Bronchial epithelial cell (primary cell): ENCODE measurements around the gene OXA1L. TPM values are rescaled to one million over a fixed set of nuclear protein-coding genes. Genes with fewer than 3 reads are reported as not detected.
A peak's percentile ranks its signal among the peaks of the same experiment; 100 is the strongest.

Experiments
- DNase-seq: peaks from one replicate; pipeline ENCODE4 v3.0.0-alpha.2; 2010; ENCODE audit warnings: low read depth
- FAIRE-seq: peaks from 2 replicates; lab custom pipeline; 2011; peaks lifted over from hg19 to GRCh38; lab: Jason Lieb, UNC
- H3K27me3 ChIP-seq: 2 replicates; pipeline ENCODE4 v1.5.1; 2011; ENCODE audit warnings: low read length; ENCODE audit not compliant: control insufficient read depth, insufficient read depth
- H3K36me3 ChIP-seq: 2 replicates; pipeline ENCODE4 v1.5.1; 2011; ENCODE audit warnings: low read length; ENCODE audit not compliant: control insufficient read depth, insufficient read depth
- H3K4me3 ChIP-seq: 2 replicates; pipeline ENCODE4 v1.5.1; 2011; ENCODE audit warnings: mild to moderate bottlenecking, low read depth, low read length, control low read depth
- total RNA-seq: library from RNA; depleted of rRNA; stranded (reverse); fragments of >200 nt; gene quantifications from 2 replicates; pipeline ENCODE4 v1.2.1, GENCODE V29; 2014
- TF ChIP-seq, protein P1 (sequence below): IDR thresholded peaks from 2 replicates; pipeline ENCODE4 v1.5.1; 2011; ENCODE audit warnings: mild to moderate bottlenecking, moderate library complexity, low read length, control low read depth, inconsistent platforms; ENCODE audit not compliant: insufficient read depth, severe bottlenecking

OXA1L gene
- total RNA-seq, 1 donor from 2014 or later, result 29.2 TPM

DNA sequence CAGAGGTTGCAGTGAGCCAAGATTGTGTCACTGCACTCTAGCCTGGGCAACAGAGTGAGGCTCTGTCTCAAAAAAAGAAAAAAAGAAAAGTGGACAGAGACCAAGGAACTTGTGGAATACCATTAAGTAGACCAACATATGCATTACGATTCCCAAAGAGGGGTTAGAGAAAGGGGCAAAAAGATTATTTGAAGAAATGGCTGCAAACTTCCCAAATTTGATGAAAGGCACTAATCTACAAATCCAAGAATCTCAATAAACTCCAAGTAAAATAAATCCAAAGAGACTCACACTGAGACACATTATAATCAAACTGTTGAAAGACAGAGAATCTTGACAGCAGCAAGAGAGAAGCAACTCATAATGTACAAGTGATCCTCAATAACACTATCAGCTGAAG is 4.8 kb upstream of the OXA1L start:
- no peak overlapping the region for H3K4me3 ChIP-seq
- no peaks in the 10 kb centered on the region for H3K27me3 ChIP-seq
- TF ChIP-seq, protein P1, sequence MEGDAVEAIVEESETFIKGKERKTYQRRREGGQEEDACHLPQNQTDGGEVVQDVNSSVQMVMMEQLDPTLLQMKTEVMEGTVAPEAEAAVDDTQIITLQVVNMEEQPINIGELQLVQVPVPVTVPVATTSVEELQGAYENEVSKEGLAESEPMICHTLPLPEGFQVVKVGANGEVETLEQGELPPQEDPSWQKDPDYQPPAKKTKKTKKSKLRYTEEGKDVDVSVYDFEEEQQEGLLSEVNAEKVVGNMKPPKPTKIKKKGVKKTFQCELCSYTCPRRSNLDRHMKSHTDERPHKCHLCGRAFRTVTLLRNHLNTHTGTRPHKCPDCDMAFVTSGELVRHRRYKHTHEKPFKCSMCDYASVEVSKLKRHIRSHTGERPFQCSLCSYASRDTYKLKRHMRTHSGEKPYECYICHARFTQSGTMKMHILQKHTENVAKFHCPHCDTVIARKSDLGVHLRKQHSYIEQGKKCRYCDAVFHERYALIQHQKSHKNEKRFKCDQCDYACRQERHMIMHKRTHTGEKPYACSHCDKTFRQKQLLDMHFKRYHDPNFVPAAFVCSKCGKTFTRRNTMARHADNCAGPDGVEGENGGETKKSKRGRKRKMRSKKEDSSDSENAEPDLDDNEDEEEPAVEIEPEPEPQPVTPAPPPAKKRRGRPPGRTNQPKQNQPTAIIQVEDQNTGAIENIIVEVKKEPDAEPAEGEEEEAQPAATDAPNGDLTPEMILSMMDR, result no peak
- H3K36me3 ChIP-seq, result no peaks in the 10 kb centered on the region
- no peak for DNase-seq
- FAIRE-seq, result no peak

DNA sequence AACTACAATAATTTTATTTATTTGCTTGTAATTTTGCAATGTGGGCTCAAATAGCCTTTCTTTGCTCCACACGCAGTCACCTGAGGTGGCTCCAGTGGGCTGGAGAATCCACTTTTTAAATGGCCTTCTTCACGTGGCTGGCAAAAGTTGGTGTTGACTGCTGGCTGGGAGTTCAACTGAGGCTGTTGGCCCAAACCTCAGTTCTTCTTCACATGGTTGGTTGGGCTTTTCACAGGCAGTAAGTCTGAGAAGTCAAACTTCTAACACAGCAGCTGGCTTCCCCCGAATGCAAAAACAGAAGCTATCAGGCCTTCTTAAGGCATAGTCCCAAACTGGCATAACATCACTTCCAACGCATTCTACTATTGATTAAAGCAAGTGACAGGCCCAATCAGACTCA is 2.1 kb upstream of the OXA1L start:
- Histone ChIP-seq H3K4me3 (no peak overlapping the region), H3K27me3 (no peaks in the 10 kb centered on the region), H3K36me3 (peaks cover 4% of the 10 kb centered on the region)
- no peak for FAIRE-seq
- no peak for DNase-seq
- TF ChIP-seq, protein P1, result no peak

DNA sequence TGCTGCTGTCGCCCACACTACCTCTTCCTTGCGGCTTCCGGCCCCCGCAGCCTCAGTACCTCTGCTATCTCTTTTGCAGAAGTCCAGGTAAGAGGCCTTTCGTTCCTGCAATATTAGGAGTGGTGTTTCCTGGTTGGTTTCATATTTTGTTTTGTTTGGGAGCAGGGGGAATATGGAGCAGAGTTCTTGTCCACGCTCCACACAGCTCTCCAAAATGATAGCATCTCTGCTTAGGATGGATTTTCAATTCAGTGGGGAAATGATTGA is 768 bp downstream of the OXA1L start:
- no peaks in the 10 kb centered on the region for H3K27me3 ChIP-seq
- DNase-seq, result no peak
- peak overlapping the region; percentile 69 for H3K4me3 ChIP-seq
- no peak for FAIRE-seq
- H3K36me3 ChIP-seq, result peaks cover 17% of the 10 kb centered on the region
- TF ChIP-seq, protein P1, result no peak

DNA sequence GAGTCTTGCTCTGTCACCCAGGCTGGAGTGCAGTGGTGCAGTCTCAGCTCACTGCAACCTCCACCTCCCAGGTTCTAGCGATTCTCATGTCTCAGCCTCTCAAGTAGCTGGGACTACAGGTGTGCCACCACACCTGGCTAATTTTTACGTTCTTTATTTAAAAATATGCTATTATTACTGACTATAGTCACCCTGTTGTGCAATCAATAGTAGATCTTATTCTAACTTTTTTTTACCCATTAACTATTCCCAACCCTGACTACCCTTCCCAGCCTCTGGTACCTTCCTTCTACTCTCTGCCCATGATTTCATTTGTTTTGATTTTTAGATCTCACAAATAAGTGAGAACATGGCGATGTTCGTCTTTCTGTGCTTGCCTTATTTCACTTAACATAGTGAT is 2.5 kb downstream of the OXA1L start:
- TF ChIP-seq, protein P1, result no peak
- FAIRE-seq (no peak), DNase-seq (no peak)
- Histone ChIP-seq H3K36me3 (peaks cover 17% of the 10 kb centered on the region), H3K27me3 (no peaks in the 10 kb centered on the region), H3K4me3 (no peak overlapping the region)

DNA sequence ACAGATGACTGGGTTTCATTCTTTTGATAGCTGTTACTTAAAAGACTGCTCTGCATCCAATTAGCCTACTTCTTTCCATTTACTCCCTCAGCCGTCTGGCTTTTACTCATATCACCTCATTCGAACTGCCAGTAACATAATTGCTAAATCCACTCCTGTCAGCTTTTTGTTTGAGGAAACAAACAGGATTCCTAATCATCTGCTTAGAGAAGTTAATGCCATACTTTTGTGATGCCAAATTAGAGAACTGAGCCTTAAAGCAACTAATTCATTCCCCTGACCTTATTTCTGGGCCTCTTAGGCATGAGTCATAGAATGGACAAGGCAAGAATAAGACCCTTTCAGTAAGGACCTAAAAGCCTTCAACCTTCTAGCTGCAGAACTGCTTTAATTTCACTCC is 2.9 kb downstream of the OXA1L start:
- H3K27me3 ChIP-seq, result no peaks in the 10 kb centered on the region
- H3K4me3 ChIP-seq, result no peak overlapping the region
- DNase-seq, result no peak
- peaks cover 17% of the 10 kb centered on the region for H3K36me3 ChIP-seq
- TF ChIP-seq, protein P1, result no peak
- no peak for FAIRE-seq

DNA sequence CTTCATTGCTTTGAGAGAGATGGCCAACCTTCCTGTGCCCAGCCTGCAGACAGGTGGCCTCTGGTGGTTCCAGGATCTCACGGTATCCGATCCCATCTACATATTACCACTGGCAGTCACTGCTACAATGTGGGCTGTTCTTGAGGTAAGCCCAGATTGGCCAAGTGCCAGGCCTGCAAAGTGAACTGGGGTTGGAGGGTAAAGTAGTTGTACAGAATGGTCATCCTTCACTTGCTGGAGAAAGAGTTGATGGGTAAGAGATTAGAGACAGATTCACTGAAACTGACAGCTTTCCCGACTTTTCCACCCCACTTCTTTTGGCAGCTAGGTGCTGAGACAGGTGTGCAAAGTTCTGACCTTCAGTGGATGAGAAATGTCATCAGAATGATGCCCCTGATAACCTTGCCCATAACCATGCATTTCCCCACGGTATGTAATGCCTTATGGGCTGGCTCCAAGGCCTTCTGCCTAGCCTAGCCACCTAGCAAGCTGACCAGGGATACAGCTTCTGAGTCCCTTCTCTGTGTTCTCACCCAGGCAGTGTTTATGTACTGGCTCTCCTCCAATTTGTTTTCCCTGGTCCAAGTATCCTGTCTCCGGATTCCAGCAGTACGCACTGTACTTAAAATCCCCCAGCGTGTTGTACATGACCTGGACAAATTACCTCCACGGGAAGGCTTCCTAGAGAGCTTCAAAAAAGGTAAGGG is 4.1 kb downstream of the OXA1L start:
- no peak overlapping the region for H3K4me3 ChIP-seq
- H3K27me3 ChIP-seq, result no peaks in the 10 kb centered on the region
- TF ChIP-seq, protein P1, result no peak
- peaks cover 17% of the 10 kb centered on the region for H3K36me3 ChIP-seq
- no peak for DNase-seq
- no peak for FAIRE-seq
